Astrocyte of the hippocampus (primary cell): Measurements from ENCODE around the gene ACACA.
"Not testable (repeated sequence)": the region's sequence is repeated elsewhere in the genome, so short reads cannot be mapped to it uniquely, and the experiment has no call there.

Experiments used
- DNase-seq: peaks from one replicate; pipeline ENCODE4 v3.0.0; 2011; ENCODE audit warnings: low read depth, low spot score

The ACACA gene

GRCh38 chr17:37100231-37100630 is 306.4 kb downstream of the ACACA start:
- peak; percentile 17 for DNase-seq

GRCh38 chr17:37098910-37099664 is 307.5 kb downstream of the ACACA start:
- DNase-seq, result no peak

GRCh38 chr17:37098152-37098551 is 308.5 kb downstream of the ACACA start:
- no peak for DNase-seq

GRCh38 chr17:37097154-37097553 is 309.5 kb downstream of the ACACA start:
- DNase-seq, result no peak

GRCh38 chr17:37096071-37096470 is 310.6 kb downstream of the ACACA start:
- no peak for DNase-seq

- no peak for DNase-seq
These were observed 312.2 kb downstream of the ACACA start for GRCh38 chr17:37094391-37094790.

- DNase-seq, result no peak
These were observed 313.9 kb downstream of the ACACA start for GRCh38 chr17:37092701-37093100.

GRCh38 chr17:37092071-37092470 is 314.6 kb downstream of the ACACA start:
- no peak for DNase-seq

GRCh38 chr17:37090941-37091340 is 315.7 kb downstream of the ACACA start:
- no peak for DNase-seq

GRCh38 chr17:37089956-37090355 is 316.7 kb downstream of the ACACA start:
- DNase-seq, result no peak

GRCh38 chr17:37088913-37089312 is 317.7 kb downstream of the ACACA start:
- DNase-seq, result no peak

GRCh38 chr17:37088459-37088858 is 318.2 kb downstream of the ACACA start:
- DNase-seq, result peak; percentile 17

GRCh38 chr17:37087683-37088082 is 319.0 kb downstream of the ACACA start:
- DNase-seq, result no peak

- no peak for DNase-seq
These were observed 319.7 kb downstream of the ACACA start for GRCh38 chr17:37086948-37087347.

GRCh38 chr17:37086334-37086733 is 320.3 kb downstream of the ACACA start:
- DNase-seq, result no peak

- DNase-seq, result no peak
These were observed 322.3 kb downstream of the ACACA start for GRCh38 chr17:37084372-37084771.

GRCh38 chr17:37083456-37083855 is 323.2 kb downstream of the ACACA start:
- DNase-seq, result no peak

GRCh38 chr17:37082985-37083384 is 323.7 kb downstream of the ACACA start:
- DNase-seq, result no peak

GRCh38 chr17:37082311-37082860 is 324.2 kb downstream of the ACACA start:
- DNase-seq, result no peak

GRCh38 chr17:37081287-37081686 is 325.3 kb downstream of the ACACA start:
- no peak for DNase-seq

- DNase-seq, result no peak
These were observed 326.9 kb downstream of the ACACA start for GRCh38 chr17:37079735-37080134.

GRCh38 chr17:37079065-37079708 is 327.4 kb downstream of the ACACA start:
- DNase-seq, result no peak

- DNase-seq, result not testable (repeated sequence)
These were observed 333.2 kb downstream of the ACACA start for GRCh38 chr17:37073464-37073863.
